T follicular helper cell (primary cell): ENCODE measurements around the gene KIAA0586.
"Not testable (repeated sequence)": the region's sequence is repeated elsewhere in the genome, so short reads cannot be mapped to it uniquely, and the experiment has no call there.

ENCODE experiments used
- DNase-seq: peaks from one replicate; pipeline ENCODE4 v3.0.0-alpha.2; 2020; ENCODE audit warnings: low read depth

The KIAA0586 gene

GRCh38 chr14:58549105-58549757 lies 121.7 kb downstream of the KIAA0586 start:
- no peak for DNase-seq

GRCh38 chr14:58553959-58554358 lies 126.4 kb downstream of the KIAA0586 start:
- DNase-seq = no peak

DNA sequence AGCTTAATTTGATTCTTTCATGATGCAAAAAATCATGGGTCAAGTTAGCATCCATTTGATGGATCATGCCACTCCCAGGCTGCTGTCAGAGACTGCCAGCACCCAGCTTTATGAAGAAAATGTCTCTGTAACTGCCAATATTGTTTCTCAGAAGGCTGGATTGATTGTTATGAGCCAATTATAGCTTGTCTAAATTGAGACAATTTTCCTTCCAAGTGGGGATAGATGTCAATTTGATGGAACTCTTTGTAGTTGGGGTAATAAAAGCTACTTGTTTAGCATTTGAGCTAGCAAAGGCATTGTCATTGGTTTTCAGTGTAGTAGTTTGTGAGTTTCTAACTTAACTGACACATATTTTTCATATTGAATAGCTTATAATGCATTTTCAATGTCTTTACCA lies 128.1 kb downstream of the KIAA0586 start:
- DNase-seq = no peak

DNA sequence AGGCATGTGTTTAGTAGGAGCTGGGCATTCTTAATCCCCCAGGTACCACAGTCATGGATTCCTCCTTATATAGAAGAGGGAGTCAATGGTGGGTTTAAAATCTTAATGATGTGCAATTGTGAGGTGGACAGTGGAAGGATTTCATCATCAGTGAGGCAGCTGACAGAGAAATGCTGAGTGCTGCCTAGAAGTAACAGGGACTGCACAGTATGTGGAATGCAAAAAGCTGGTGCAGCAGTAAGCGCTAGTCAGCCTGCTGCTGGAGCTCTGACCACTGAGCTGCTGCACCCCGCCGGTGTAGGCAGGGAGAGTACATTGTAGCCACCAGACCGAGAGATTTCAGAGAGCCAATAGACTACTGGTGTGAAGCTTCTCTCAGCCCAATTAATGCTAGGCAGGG lies 129.7 kb downstream of the KIAA0586 start:
- DNase-seq = no peak

DNA sequence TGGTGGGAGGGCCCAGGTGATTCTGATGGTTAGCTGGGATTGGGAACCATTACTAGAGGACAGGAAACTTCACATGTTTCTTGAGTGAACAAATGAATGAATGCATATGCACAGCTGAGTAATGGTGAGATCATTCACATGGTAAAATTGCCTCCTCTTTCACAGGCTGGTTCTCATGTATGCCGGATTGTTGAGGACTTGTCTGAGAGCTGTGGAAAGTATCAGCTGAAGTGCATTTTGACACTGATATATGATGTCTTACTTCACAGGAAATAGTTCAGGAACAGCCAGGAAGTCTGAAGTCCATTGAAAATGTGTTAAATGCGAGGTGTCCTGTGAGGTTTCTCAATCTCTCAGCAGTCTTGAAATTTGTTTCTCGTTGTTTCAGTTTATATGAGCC lies 132.7 kb downstream of the KIAA0586 start:
- no peak for DNase-seq

DNA sequence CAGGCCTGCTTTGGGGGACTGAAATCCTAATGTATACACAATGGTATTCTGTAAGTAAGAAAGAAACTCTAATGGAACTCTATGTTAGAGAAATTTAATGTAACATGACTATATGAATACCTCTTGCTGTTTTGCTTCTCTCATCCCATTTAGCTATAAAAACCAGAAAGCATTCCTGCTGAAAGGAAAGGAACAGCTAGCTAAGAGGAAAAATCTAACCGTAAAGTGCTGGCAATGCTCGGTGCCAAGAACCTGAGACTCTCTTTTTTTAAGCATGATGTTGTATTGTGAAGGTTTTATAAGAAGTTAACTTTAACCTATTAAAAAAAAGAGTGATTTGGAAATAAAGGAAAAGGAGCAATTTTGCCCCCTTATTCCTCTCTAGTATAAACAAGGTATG lies 134.6 kb downstream of the KIAA0586 start:
- no peak for DNase-seq

DNA sequence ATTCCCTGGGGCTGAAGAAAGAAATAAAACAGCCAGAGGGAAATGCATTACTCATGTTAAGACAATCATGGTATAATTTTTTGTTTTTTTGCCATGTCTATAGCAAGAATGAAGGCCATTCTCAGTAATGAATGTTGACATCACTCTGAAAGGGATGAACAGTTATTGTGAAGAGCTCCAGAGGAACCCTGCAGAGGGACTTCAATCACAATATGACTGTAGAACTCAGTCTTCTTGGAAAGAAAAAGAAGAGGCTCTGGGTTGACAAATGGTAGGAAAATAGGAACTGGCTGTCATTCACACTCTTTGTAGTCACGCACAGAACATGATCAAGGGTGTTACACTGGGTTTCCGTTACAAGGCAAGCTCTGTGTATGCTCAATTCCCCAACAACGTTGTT lies 136.5 kb downstream of the KIAA0586 start:
- no peak for DNase-seq

DNA sequence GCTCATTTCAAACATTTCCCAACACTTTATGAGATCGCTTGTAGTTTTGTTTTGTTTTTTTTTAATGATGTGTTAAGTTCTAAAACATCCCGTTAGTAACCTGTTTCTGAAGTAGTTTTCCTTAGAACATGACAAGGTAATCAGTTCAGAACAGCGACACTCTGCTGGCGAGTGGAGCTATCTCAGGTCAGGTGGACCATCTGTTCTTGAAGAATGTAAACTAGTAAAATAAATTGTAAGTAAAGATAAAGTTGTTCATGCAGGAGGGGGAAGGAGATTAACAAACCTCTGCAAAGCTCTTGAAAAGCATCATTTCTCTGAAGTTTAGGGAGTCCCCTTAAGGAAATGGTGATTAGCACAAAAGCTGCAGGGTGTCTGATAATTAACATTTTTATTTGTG lies 138.3 kb downstream of the KIAA0586 start:
- DNase-seq = no peak

- no peak for DNase-seq
Measured at GRCh38 chr14:58566979-58567378, 139.5 kb downstream of the KIAA0586 start.

GRCh38 chr14:58568322-58568721 lies 140.8 kb downstream of the KIAA0586 start:
- no peak for DNase-seq

GRCh38 chr14:58571256-58571655 lies 143.7 kb downstream of the KIAA0586 start:
- DNase-seq = no peak

DNA sequence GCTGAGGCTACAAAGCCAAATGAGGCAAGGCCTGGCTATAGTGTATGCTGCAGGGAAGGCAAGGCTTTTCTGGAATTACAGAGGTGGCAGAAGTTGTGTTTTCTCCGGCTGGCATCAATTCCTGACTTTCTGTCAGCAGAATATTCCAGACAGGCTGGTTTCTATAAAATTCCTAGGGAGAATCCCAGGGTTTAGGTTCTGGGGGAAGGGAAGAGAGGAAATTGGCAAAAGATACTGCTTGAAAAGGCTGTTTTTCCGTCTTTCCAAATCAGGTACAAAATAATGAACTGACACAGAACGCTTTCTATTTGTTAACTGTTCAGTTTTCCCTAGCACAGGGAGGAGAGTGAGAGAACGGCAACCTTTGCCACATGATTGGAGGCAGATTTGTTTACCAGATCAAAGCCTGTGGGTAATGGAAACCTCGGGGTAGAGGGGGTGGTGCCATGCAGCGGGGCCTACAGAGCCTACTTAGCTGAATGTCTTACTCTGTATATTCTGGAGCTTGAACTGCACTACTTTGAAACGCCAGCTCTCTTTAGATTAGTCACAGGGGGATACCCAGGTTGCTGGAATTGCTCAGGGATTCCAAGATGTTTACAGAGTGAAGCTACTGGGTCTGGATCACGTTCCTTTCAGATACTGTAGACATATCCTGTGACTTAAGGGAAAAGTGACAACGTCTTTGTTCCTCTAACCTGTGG lies 144.4 kb downstream of the KIAA0586 start:
- no peak for DNase-seq

GRCh38 chr14:58572473-58572853 lies 144.9 kb downstream of the KIAA0586 start:
- DNase-seq = no peak

DNA sequence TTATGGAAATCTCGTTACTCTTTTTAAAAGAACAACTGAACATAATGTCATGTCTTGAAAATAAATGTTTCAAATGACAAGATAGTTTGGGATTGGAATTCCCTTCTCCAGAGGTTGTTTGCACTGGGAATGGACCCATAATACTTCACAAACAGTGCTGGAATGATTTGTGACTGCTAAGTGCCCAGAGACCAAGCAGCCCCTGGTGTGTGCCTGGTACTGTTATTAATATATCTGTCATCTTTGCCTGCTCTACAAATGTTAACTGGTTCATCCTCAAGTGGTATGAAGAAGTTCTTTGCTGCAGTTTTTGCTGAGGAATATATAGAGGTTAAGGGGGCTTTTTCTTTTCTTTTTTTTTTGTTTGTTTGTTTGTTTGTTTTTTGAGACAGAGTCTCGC lies 145.3 kb downstream of the KIAA0586 start:
- no peak for DNase-seq

DNA sequence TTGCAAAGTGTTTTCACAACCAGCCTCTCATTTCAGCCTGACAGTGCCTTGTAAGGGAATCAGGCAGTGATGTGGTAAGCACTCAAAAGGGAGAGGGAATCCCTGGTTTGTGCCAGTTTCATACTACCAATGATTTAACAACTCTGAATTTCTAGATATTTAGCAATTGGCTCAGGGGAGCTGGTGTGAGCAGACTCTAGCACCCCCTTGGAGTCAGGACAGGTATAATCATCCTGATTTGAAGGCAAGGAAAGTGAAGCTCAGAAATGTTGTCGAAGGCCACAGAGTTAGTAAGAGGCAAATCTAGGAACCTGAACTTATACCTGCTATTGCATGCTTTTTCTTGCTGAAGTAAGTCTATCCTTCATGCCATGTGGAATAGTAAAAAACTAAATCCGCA lies 147.1 kb downstream of the KIAA0586 start:
- no peak for DNase-seq

- no peak for DNase-seq
Measured at GRCh38 chr14:58575956-58576355, 148.4 kb downstream of the KIAA0586 start.

GRCh38 chr14:58580035-58580434 lies 152.5 kb downstream of the KIAA0586 start:
- not testable (repeated sequence) for DNase-seq

DNA sequence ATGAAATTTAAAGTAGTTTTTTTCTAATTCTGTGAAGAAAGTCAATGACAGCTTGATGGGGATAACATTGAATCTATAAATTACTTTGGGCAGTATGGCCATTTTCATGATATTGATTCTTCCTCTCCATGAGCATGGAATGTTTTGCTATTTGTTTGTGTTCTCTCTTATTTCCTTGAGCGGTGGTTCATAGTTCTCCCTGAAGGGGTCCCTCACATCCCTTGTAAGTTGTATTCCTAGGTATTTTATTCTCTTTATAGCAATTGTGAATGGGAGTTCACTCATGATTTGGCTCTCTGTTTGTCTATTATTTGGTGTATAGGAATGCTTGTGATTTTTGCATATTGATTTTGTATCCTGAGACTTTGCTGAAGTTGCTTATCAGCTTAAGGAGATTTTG lies 153.9 kb downstream of the KIAA0586 start:
- not testable (repeated sequence) for DNase-seq

GRCh38 chr14:58584383-58584782 lies 156.9 kb downstream of the KIAA0586 start:
- DNase-seq = no peak

DNA sequence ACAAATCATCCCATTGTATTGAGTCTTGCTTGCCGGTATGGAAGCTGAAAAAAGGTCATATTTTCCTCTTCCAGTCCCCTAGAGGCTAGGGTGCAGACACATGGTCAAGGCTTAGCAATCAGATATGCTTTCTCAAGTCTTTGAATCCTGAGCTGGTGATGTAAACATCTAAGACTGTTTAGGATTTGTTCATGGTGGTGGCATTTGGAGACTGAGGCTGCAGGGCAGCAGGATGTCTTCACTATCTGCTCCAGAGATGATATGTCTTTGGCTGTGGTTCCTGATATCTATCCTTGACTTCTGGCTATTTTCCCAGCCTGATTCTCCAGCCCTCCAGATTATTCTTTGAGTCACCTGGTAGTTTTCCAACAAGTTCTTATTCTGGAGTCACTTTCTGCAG lies 159.8 kb downstream of the KIAA0586 start:
- no peak for DNase-seq

DNA sequence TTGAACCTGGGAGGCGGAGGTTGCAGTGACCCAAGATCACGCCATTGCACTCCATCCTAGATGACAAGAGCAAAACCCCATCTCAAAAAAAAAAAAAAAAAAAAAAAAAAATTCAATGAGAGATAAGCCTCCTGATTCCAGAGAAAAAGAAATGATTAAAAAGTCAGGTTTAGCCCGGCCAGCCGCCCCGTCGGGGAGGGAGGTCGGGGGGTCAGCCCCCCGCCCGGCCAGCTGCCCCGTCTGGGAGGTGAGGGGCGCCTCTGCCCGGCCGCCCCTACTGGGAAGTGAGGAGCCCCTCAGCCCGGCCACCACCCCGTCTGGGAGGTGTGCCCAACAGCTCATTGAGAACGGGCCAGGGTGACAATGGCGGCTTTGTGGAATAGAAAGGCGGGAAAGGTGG lies 160.8 kb downstream of the KIAA0586 start:
- DNase-seq = not testable (repeated sequence)

DNA sequence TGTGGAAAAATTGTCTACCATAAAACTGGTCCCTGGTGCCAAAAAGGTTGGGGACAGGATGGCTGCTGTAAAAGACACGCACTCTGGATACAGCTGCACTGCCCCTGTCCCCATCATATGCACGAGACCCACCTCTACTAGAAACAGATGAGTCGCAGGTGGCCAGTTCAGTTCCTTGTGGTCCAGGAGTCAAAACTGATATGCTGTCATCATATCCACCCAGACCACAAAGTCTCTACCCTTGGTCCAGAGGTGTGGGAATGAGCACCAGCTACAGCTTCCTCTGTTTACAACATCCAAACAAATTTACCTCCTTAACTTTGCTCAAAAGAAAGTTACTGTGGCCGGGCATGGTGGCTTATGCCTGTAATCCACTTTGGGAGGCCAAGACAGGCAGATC lies 166.5 kb downstream of the KIAA0586 start:
- DNase-seq = no peak

DNA sequence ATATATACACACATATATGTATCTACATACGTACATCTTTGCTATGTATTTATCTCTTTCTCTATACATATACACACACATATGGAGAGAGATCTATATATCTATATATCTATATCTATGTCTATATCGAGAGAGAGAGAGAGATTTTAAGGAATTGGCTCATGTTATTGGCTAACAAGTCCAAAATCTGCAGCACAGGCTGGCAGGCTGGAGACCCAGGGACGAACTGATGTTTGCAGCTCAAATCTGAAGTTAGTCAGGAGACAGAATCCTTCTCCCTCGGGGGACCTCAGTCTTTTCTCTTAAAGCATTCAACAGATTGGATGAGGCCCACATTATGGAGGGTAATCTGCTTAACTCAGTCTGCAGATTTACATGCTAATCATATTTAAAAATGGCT lies 169.5 kb downstream of the KIAA0586 start:
- no peak for DNase-seq
